Suprapubic skin (tissue), 4 donors: ENCODE results near the gene SCUBE2. TPM values are rescaled to one million over a fixed set of nuclear protein-coding genes. Genes with fewer than 3 reads are reported as not detected.

Experiments
- DNase-seq, 2 donors: peaks; one replicate each; pipeline ENCODE4 v3.0.0-alpha.2; 2019; ENCODE audit warnings: low spot score in 2 of 2
- H3K27ac ChIP-seq: fragments of 200-600 bp; sonication (generic); one replicate; pipeline ENCODE4 v1.5.1; 2019
- H3K27me3 ChIP-seq: fragments of 200-600 bp; sonication (generic); one replicate; pipeline ENCODE4 v1.5.1; 2019
- H3K36me3 ChIP-seq: fragments of 200-600 bp; sonication (generic); one replicate; pipeline ENCODE4 v1.5.1; 2019
- H3K4me1 ChIP-seq: fragments of 200-600 bp; sonication (generic); one replicate; pipeline ENCODE4 v1.5.1; 2019
- H3K4me3 ChIP-seq: fragments of 200-600 bp; sonication (generic); one replicate; pipeline ENCODE4 v1.5.1; 2019; ENCODE audit warnings: mild to moderate bottlenecking
- H3K9me3 ChIP-seq: fragments of 200-600 bp; sonication (generic); one replicate; pipeline ENCODE4 v1.5.1; 2019
- EP300 ChIP-seq: sonication (generic); formaldehyde crosslinking; IDR thresholded peaks from one replicate; pipeline ENCODE4 v1.6.1; 2017; ENCODE audit warnings: antibody characterized with exemption
- POLR2A ChIP-seq, 2 donors: fragments of 450-650 bp; IDR thresholded peaks; one replicate each; pipeline ENCODE4 v1.6.1; 2017; ENCODE audit warnings: antibody characterized with exemption in 2 of 2, mild to moderate bottlenecking in 2 of 2, moderate library complexity in 2 of 2
- POLR2AphosphoS5 ChIP-seq, 3 donors: sonication (generic); formaldehyde crosslinking; IDR thresholded peaks; one replicate each; pipeline ENCODE4 v1.6.1; 2017; ENCODE audit warnings: antibody characterized with exemption in 3 of 3
- WGBS: methylation state at CpG from one replicate; pipeline ENCODE4 v1.1.5; 2018; 5-methylcytosine and 5-hydroxymethylcytosine counted together
- total RNA-seq, 4 donors: library from RNA; depleted of rRNA; stranded (reverse); fragments of >200 nt; gene quantifications; one replicate each; pipeline ENCODE4 v1.1.0, GENCODE V29; 2016
- TF ChIP-seq, protein P1 (sequence below), 2 donors: fragments of 200-600 bp in 1 of 2; fragments of 450-650 bp in 1 of 2; sonication (generic) in 1 of 2; IDR thresholded peaks; one replicate each; pipeline ENCODE4 v1.5.1; 2016 to 2019; ENCODE audit warnings: antibody characterized with exemption in 2 of 2, mild to moderate bottlenecking in 1 of 2, moderate library complexity in 1 of 2

The SCUBE2 gene
- total RNA-seq, 4 donors from 2014 or later: 3.8 to 36.0 (median 24.1) TPM

DNA sequence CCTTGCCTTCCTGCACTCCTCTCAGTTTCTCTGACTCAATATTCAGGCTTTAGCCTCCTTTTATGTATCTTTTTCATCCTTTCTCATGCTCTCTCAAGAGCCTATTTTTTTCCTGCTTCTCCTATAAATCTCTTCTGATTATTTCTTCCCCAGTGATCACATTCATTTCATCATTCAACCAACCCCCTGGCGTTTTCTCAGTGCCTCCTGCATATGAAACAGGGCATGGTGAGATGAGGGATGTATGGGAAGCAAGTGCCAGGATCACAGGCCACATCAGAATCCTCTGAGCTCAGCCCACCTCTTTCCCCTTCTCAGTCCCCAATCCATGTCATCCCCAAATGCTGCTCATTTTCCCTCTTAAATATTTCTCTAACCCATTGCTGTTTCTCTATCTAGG, 48.9 kb downstream of the SCUBE2 start:
- no peaks in the 10 kb centered on the region for H3K27me3 ChIP-seq
- TF ChIP-seq EP300: no peak
- TF ChIP-seq, protein P1, sequence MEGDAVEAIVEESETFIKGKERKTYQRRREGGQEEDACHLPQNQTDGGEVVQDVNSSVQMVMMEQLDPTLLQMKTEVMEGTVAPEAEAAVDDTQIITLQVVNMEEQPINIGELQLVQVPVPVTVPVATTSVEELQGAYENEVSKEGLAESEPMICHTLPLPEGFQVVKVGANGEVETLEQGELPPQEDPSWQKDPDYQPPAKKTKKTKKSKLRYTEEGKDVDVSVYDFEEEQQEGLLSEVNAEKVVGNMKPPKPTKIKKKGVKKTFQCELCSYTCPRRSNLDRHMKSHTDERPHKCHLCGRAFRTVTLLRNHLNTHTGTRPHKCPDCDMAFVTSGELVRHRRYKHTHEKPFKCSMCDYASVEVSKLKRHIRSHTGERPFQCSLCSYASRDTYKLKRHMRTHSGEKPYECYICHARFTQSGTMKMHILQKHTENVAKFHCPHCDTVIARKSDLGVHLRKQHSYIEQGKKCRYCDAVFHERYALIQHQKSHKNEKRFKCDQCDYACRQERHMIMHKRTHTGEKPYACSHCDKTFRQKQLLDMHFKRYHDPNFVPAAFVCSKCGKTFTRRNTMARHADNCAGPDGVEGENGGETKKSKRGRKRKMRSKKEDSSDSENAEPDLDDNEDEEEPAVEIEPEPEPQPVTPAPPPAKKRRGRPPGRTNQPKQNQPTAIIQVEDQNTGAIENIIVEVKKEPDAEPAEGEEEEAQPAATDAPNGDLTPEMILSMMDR (IDR thresholded peaks at IDR 0.05): no peak
- no peak for TF ChIP-seq POLR2A (IDR thresholded peaks at IDR 0.05)
- no peak for TF ChIP-seq POLR2AphosphoS5 (IDR thresholded peaks at IDR 0.05)
- H3K4me1 ChIP-seq: no peaks in the 10 kb centered on the region
- no peak for DNase-seq
- no peaks in the 10 kb centered on the region for H3K36me3 ChIP-seq
- H3K27ac ChIP-seq: no peak overlapping the region
- no peaks in the 10 kb centered on the region for H3K9me3 ChIP-seq
- no peak overlapping the region for H3K4me3 ChIP-seq
- WGBS: 83% methylated on average over 1 of the region's 1 CpG

DNA sequence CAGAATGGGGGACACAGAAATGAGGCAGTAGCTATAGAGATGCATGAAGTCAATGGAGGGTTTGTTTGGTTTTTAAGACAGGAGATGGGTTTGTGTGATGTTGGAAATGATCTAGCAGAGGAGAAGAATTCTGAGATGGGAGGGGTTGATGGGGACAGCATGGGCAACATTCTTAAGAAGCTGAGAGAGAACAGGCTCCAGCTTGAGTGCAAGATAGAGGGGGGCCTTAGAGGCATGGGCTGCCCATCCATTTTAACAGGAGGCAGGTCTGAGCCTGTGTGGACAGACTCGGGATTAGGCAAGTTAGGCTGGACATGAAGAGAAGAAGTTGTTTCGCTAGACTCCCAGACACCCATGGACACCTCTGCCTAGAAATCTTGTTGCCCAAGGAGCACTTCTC, 49.7 kb downstream of the SCUBE2 start:
- Histone ChIP-seq H3K9me3 (no peaks in the 10 kb centered on the region), H3K27me3 (no peaks in the 10 kb centered on the region), H3K4me3 (no peak overlapping the region), H3K27ac (no peak overlapping the region), H3K4me1 (no peaks in the 10 kb centered on the region), H3K36me3 (no peaks in the 10 kb centered on the region)
- TF ChIP-seq POLR2A (IDR thresholded peaks at IDR 0.05): no peak
- no peak for DNase-seq
- WGBS: 70% methylated on average over 2 of the region's 2 CpGs

DNA sequence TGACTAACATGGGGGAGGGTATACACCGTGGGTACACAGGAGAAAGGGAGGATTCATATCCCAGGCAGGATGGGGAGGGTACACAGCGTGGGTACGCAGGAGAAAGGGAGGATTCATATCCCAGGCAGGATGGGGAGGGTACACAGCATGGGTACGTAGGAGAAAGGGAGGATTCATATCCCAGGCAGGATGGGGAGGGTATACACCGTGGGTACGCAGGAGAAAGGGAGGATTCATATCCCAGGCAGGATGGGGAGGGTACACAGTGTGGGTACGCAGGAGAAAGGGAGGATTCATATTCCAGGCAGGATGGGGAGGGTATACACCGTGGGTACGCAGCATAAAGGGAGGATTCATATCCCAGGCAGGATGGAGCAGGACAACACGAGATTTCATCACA, 51.0 kb downstream of the SCUBE2 start:
- no peaks in the 10 kb centered on the region for H3K4me1 ChIP-seq
- no peak overlapping the region for H3K4me3 ChIP-seq
- no peaks in the 10 kb centered on the region for H3K36me3 ChIP-seq
- H3K9me3 ChIP-seq: no peaks in the 10 kb centered on the region
- no peaks in the 10 kb centered on the region for H3K27me3 ChIP-seq
- H3K27ac ChIP-seq: no peak overlapping the region
- DNase-seq: no peak
- 91% methylated on average over 10 of the region's 10 CpGs for WGBS
- TF ChIP-seq, protein P1 (IDR thresholded peaks at IDR 0.05): no peak
- no peak for TF ChIP-seq POLR2A (IDR thresholded peaks at IDR 0.05)
- TF ChIP-seq POLR2AphosphoS5 (IDR thresholded peaks at IDR 0.05): no peak
- TF ChIP-seq EP300: no peak

DNA sequence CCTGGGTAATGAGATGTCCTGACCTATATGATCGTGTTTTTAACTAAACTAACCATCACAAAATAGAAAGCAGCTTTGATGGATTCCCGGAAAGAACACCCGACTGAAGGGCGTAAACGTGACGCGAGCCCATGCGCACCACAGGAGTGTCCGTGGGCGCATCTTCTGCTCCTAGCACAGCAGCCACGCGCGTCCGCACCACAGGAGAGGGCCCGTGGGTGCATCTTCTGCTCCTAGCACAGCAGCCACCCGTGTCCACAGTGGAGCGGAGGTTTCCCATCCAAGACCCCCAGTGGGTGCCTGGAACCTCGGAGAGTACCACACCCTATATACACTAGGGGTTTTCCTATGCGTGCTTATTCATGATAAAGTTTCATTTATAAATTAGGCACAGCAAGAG, 51.5 kb downstream of the SCUBE2 start:
- WGBS: 97% methylated on average over 19 of the region's 19 CpGs
- Histone ChIP-seq H3K27ac (no peak overlapping the region), H3K36me3 (no peaks in the 10 kb centered on the region), H3K4me1 (no peaks in the 10 kb centered on the region), H3K4me3 (no peak overlapping the region), H3K27me3 (no peaks in the 10 kb centered on the region), H3K9me3 (no peaks in the 10 kb centered on the region)
- no peak for DNase-seq
- TF ChIP-seq EP300 (no peak), POLR2AphosphoS5 (IDR thresholded peaks at IDR 0.05) (no peak), POLR2A (IDR thresholded peaks at IDR 0.05) (no peak)
- TF ChIP-seq, protein P1 (IDR thresholded peaks at IDR 0.05): no peak

DNA sequence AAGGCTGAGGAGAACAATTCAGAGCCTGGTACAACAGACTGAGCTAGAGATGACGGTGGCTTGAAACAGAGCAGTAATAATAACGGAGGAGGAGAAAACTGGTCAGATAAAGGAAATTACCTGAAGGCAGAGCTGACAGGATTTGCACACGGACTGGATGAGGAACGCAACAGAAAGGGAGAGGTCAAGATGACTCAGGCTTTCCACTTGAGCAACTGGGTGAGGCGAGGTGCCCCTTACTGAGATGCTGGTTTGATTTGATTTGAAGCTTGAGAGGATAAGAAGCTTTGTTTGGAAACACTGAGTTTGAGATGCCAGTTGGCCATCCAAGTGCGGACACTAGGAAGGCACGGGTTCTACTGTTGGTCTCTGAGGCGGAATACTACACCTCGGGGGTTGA, 52.2 kb downstream of the SCUBE2 start:
- Histone ChIP-seq H3K27ac (no peak overlapping the region), H3K27me3 (no peaks in the 10 kb centered on the region), H3K36me3 (no peaks in the 10 kb centered on the region), H3K9me3 (no peaks in the 10 kb centered on the region), H3K4me3 (no peak overlapping the region), H3K4me1 (no peaks in the 10 kb centered on the region)
- DNase-seq: no peak
- WGBS: 88% methylated on average over 9 of the region's 9 CpGs
- TF ChIP-seq, protein P1 (IDR thresholded peaks at IDR 0.05): no peak
- no peak for TF ChIP-seq POLR2AphosphoS5 (IDR thresholded peaks at IDR 0.05)
- TF ChIP-seq EP300: no peak
- no peak for TF ChIP-seq POLR2A (IDR thresholded peaks at IDR 0.05)

DNA sequence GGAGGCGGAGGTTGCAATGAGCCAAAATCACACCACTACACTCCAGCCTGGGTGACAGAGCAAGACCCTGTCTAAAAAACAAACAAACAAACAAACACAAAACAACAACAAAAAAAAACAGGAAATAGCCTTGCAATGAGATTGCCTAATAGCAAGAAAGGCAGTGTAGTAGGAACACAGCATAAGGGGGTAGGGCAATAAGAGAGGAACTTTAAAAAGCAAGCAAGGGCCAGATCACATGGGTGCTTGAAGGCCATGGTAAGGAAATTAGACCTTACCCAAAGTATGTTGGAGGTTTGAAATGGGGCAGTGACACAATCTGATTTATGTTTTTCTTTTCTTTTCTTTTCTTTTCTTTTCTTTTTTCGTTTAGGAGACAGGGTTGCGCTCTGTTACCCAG, 52.9 kb downstream of the SCUBE2 start:
- no peaks in the 10 kb centered on the region for H3K9me3 ChIP-seq
- DNase-seq: no peak
- no peaks in the 10 kb centered on the region for H3K27me3 ChIP-seq
- no peak overlapping the region for H3K27ac ChIP-seq
- WGBS: 89% methylated on average over 3 of the region's 3 CpGs
- H3K4me1 ChIP-seq: no peaks in the 10 kb centered on the region
- TF ChIP-seq, protein P1 (IDR thresholded peaks at IDR 0.05): no peak
- TF ChIP-seq POLR2AphosphoS5 (IDR thresholded peaks at IDR 0.05): no peak
- TF ChIP-seq POLR2A (IDR thresholded peaks at IDR 0.05): no peak
- TF ChIP-seq EP300: no peak
- H3K36me3 ChIP-seq: no peaks in the 10 kb centered on the region
- no peak overlapping the region for H3K4me3 ChIP-seq
